Upper lobe of right lung (tissue), 1 donor: ENCODE measurements around the gene IQSEC1. TPM values are rescaled to one million over a fixed set of nuclear protein-coding genes. Genes with fewer than 3 reads are reported as not detected.

Source experiments
- ATAC-seq: fragments of 200-7000 bp; cut with Tn5 transposase; one replicate; pipeline ENCODE4 v1.9.1; 2020; ENCODE audit warnings: mild to moderate bottlenecking, moderate library complexity
- DNase-seq: peaks from one replicate; pipeline ENCODE4 v3.0.0-alpha.2; 2020
- H3K27ac ChIP-seq: fragments of 200-600 bp; one replicate; pipeline ENCODE4 v1.8.0; 2022
- H3K27me3 ChIP-seq: fragments of 200-600 bp; one replicate; pipeline ENCODE4 v1.8.0; 2022; ENCODE audit warnings: mild to moderate bottlenecking
- H3K36me3 ChIP-seq: fragments of 200-600 bp; one replicate; pipeline ENCODE4 v1.8.0; 2022
- H3K4me1 ChIP-seq: fragments of 200-600 bp; one replicate; pipeline ENCODE4 v1.8.0; 2022
- H3K4me3 ChIP-seq: fragments of 200-600 bp; one replicate; pipeline ENCODE4 v1.8.0; 2022; ENCODE audit warnings: mild to moderate bottlenecking
- H3K9me3 ChIP-seq: fragments of 200-600 bp; one replicate; pipeline ENCODE4 v1.8.0; 2022
- intact Hi-C: fragments of 100-400 bp; cut with DNase I; formaldehyde crosslinking; loops from one replicate; pipeline ENCODE4 v1.11.0; 2022
- total RNA-seq: library from RNA; stranded (reverse); fragmentation: NEBNext Ultra II Directional; extraction: Animal tissue kit (Norgen Biotek cat#: 25700); gene quantifications from one replicate; pipeline ENCODE4 v1.2.1, GENCODE V29; 2021
- TF ChIP-seq, protein P1 (sequence below): fragments of 200-600 bp; IDR thresholded peaks from one replicate; pipeline ENCODE4 v1.8.0; 2022; ENCODE audit warnings: antibody characterized with exemption
- donor health status: DM: no; HTN: yes; CAD: no; lungs with severe emphysema.

IQSEC1 gene
- total RNA-seq, 1 donor from 2014 or later: 61.6 TPM

DNA sequence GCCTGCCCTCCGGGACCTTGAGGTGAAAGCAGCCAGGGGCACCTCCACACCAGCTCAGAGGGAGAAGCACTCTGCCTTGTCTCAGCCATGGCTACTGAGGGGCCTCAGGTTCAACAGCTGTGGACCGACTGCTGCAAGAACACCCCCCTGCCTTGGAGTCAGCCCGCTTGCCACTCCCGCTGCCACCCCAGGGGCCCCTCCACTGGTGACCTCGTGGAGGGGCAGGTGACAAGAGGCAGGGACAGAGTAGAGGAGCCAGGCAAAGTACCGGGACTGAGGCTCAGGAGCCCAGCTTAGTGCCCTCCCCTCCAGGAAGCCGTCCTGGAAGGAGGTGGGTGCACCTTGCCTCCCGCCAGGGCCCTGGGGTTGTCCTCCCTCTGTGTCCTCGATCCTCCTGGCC, 152.3 kb downstream of the IQSEC1 start:
- TF ChIP-seq, protein P1, sequence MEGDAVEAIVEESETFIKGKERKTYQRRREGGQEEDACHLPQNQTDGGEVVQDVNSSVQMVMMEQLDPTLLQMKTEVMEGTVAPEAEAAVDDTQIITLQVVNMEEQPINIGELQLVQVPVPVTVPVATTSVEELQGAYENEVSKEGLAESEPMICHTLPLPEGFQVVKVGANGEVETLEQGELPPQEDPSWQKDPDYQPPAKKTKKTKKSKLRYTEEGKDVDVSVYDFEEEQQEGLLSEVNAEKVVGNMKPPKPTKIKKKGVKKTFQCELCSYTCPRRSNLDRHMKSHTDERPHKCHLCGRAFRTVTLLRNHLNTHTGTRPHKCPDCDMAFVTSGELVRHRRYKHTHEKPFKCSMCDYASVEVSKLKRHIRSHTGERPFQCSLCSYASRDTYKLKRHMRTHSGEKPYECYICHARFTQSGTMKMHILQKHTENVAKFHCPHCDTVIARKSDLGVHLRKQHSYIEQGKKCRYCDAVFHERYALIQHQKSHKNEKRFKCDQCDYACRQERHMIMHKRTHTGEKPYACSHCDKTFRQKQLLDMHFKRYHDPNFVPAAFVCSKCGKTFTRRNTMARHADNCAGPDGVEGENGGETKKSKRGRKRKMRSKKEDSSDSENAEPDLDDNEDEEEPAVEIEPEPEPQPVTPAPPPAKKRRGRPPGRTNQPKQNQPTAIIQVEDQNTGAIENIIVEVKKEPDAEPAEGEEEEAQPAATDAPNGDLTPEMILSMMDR: no peak
- Histone ChIP-seq H3K9me3 (no peaks in the 10 kb centered on the region), H3K4me1 (no peaks in the 10 kb centered on the region), H3K4me3 (no peak overlapping the region), H3K27me3 (no peaks in the 10 kb centered on the region), H3K36me3 (peaks cover 91% of the 10 kb centered on the region), H3K27ac (no peak overlapping the region)
- DNase-seq: no peak
- no peak for ATAC-seq
- intact Hi-C loops: no loop called here

GRCh38 chr3:12919205-12919604, 154.0 kb downstream of the IQSEC1 start:
- DNase-seq (no peak), ATAC-seq (no peak)
- Histone ChIP-seq H3K27ac (no peak overlapping the region), H3K36me3 (peaks cover 76% of the 10 kb centered on the region), H3K27me3 (no peaks in the 10 kb centered on the region), H3K4me3 (no peak overlapping the region), H3K4me1 (no peaks in the 10 kb centered on the region), H3K9me3 (no peaks in the 10 kb centered on the region)
- intact Hi-C loops: no loop called here
- TF ChIP-seq, protein P1: no peak

- no peaks in the 10 kb centered on the region for H3K4me1 ChIP-seq
- H3K4me3 ChIP-seq: no peak overlapping the region
- H3K36me3 ChIP-seq: peaks cover 76% of the 10 kb centered on the region
- no peak overlapping the region for H3K27ac ChIP-seq
- no peak for DNase-seq
- no peaks in the 10 kb centered on the region for H3K27me3 ChIP-seq
- H3K9me3 ChIP-seq: no peaks in the 10 kb centered on the region
- TF ChIP-seq, protein P1: no peak
- intact Hi-C loops: no loop called here
- ATAC-seq: no peak
Observed at GRCh38 chr3:12918231-12918630, 155.0 kb downstream of the IQSEC1 start.

DNA sequence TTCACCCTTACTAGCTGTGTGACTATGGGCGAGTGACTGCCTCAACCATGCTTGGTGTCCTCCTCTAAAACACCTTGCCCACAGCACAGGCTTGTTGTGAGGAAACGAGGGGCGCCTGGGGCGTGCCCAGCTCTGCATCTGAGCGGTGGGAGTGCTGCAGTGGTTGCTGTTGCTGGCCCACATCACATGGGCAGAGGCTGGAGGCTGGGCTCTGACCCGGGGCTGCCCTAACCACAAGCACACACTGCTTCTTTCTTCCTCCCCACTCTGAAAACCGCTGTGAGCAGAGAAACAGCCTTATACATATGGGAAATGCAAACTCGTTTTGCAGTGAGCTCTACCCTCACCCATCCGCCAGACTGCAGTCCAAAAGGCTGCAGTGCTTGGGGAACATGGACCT, 157.1 kb downstream of the IQSEC1 start:
- TF ChIP-seq, protein P1: no peak
- Histone ChIP-seq H3K36me3 (peaks cover 74% of the 10 kb centered on the region), H3K4me1 (no peaks in the 10 kb centered on the region), H3K9me3 (no peaks in the 10 kb centered on the region), H3K27me3 (no peaks in the 10 kb centered on the region), H3K27ac (no peak overlapping the region), H3K4me3 (no peak overlapping the region)
- peak; percentile 63 for ATAC-seq
- no peak for DNase-seq
- intact Hi-C loops: no loop called here

GRCh38 chr3:12914088-12914487, 159.1 kb downstream of the IQSEC1 start:
- TF ChIP-seq, protein P1: no peak
- Histone ChIP-seq H3K4me1 (no peaks in the 10 kb centered on the region), H3K27me3 (no peaks in the 10 kb centered on the region), H3K9me3 (no peaks in the 10 kb centered on the region), H3K36me3 (peaks cover 74% of the 10 kb centered on the region), H3K27ac (no peak overlapping the region), H3K4me3 (no peak overlapping the region)
- DNase-seq: no peak
- intact Hi-C loops: no loop called here
- ATAC-seq: no peak

DNA sequence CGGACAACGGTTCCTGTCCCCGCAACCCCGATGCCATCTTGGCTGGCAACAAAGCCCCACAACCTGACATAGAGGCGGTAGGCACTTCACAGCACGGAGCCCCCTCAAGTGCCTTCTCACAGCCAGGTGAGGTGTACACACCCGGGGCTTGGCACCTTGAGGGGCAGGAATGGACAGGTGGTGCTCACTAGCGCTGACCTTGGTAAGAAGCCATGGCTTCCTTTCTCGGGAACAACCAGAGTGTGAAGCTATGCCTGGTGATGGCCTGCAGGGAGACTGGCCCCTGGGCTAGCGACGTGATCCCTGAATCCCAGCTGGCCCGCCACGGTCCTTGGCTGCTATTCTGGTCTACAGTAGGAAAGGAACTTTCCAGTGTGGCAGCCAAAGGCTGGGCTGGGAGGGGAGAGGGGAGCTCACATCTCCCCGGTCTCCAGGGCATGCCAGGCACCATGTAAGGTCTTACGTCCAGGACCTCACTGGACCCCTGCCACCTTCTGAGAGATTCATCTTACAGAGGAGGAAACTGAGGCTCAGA, 161.3 kb downstream of the IQSEC1 start:
- intact Hi-C loops: no loop called here
- DNase-seq: no peak
- H3K4me3 ChIP-seq: no peak overlapping the region
- no peaks in the 10 kb centered on the region for H3K27me3 ChIP-seq
- H3K36me3 ChIP-seq: peaks cover 75% of the 10 kb centered on the region
- TF ChIP-seq, protein P1: no peak
- H3K9me3 ChIP-seq: no peaks in the 10 kb centered on the region
- H3K4me1 ChIP-seq: no peaks in the 10 kb centered on the region
- no peak for ATAC-seq
- H3K27ac ChIP-seq: no peak overlapping the region
